ENCODE results near the gene ZC3H4.
A peak's percentile ranks its signal among the peaks of the same experiment; 100 is the strongest.

Gene ZC3H4

GRCh38 chr19:47047763-47048405 lies 65.7 kb downstream of the ZC3H4 start:
- no peak overlapping the region for H3K27ac ChIP-seq (ENCODE audit: low read length)
- WGBS (ENCODE audit: insufficient coverage, insufficient read length) = no CpG with 5 or more reads among the region's 42 CpGs
- H3K9me3 ChIP-seq (ENCODE audit: control insufficient read depth, insufficient read depth, low read length) = no peaks in the 10 kb centered on the region
- H3K27me3 ChIP-seq (ENCODE audit: control insufficient read depth, insufficient read depth, low read length) = no peaks in the 10 kb centered on the region
- DNase-seq (ENCODE audit: low read depth, low spot score) = peak; percentile 87
- peaks cover 3% of the 10 kb centered on the region for H3K4me1 ChIP-seq (ENCODE audit: control insufficient read depth, insufficient read depth, low read length)
- H3K4me3 ChIP-seq (ENCODE audit: low read length) = peak overlapping the region; percentile 68
- peaks cover 5% of the 10 kb centered on the region; the same call in 1 of the 2 replicates for H3K36me3 ChIP-seq (ENCODE audit: control insufficient read depth, insufficient read depth, low read length)

- no peaks in the 10 kb centered on the region for H3K27me3 ChIP-seq (ENCODE audit: control insufficient read depth, insufficient read depth, low read length)
- H3K9me3 ChIP-seq (ENCODE audit: control insufficient read depth, insufficient read depth, low read length) = no peaks in the 10 kb centered on the region
- peaks cover 3% of the 10 kb centered on the region for H3K4me1 ChIP-seq (ENCODE audit: control insufficient read depth, insufficient read depth, low read length)
- WGBS (ENCODE audit: insufficient coverage, insufficient read length) = no CpG with 5 or more reads among the region's 13 CpGs
- DNase-seq (ENCODE audit: low read depth, low spot score) = no peak
- H3K4me3 ChIP-seq (ENCODE audit: low read length) = peak overlapping the region; percentile 51; the same call in 1 of the 2 replicates
- H3K27ac ChIP-seq (ENCODE audit: low read length) = no peak overlapping the region
- H3K36me3 ChIP-seq (ENCODE audit: control insufficient read depth, insufficient read depth, low read length) = peaks cover 8% of the 10 kb centered on the region; the same call in 1 of the 2 replicates
These were observed 66.3 kb downstream of the ZC3H4 start for GRCh38 chr19:47047272-47047762.

GRCh38 chr19:47045867-47046470 lies 67.6 kb downstream of the ZC3H4 start:
- Histone ChIP-seq H3K36me3 (ENCODE audit: control insufficient read depth, insufficient read depth, low read length) (peaks cover 8% of the 10 kb centered on the region; the same call in 1 of the 2 replicates), H3K27ac (ENCODE audit: low read length) (no peak overlapping the region), H3K9me3 (ENCODE audit: control insufficient read depth, insufficient read depth, low read length) (no peaks in the 10 kb centered on the region), H3K4me3 (ENCODE audit: low read length) (no peak overlapping the region), H3K27me3 (ENCODE audit: control insufficient read depth, insufficient read depth, low read length) (no peaks in the 10 kb centered on the region), H3K4me1 (ENCODE audit: control insufficient read depth, insufficient read depth, low read length) (peaks cover 3% of the 10 kb centered on the region)
- no CpG with 5 or more reads among the region's 45 CpGs for WGBS (ENCODE audit: insufficient coverage, insufficient read length)
- DNase-seq (ENCODE audit: low read depth, low spot score) = no peak

- Histone ChIP-seq H3K4me1 (ENCODE audit: control insufficient read depth, insufficient read depth, low read length) (peaks cover 3% of the 10 kb centered on the region), H3K4me3 (ENCODE audit: low read length) (no peak overlapping the region), H3K36me3 (ENCODE audit: control insufficient read depth, insufficient read depth, low read length) (peaks cover 8% of the 10 kb centered on the region; the same call in 1 of the 2 replicates), H3K27ac (ENCODE audit: low read length) (no peak overlapping the region), H3K9me3 (ENCODE audit: control insufficient read depth, insufficient read depth, low read length) (no peaks in the 10 kb centered on the region), H3K27me3 (ENCODE audit: control insufficient read depth, insufficient read depth, low read length) (no peaks in the 10 kb centered on the region)
- no CpG with 5 or more reads among the region's 56 CpGs for WGBS (ENCODE audit: insufficient coverage, insufficient read length)
- DNase-seq (ENCODE audit: low read depth, low spot score) = no peak
These were observed 68.4 kb downstream of the ZC3H4 start for GRCh38 chr19:47044946-47045866.

- Histone ChIP-seq H3K4me1 (ENCODE audit: control insufficient read depth, insufficient read depth, low read length) (no peaks in the 10 kb centered on the region; the same call in 1 of the 2 replicates), H3K36me3 (ENCODE audit: control insufficient read depth, insufficient read depth, low read length) (peaks cover 5% of the 10 kb centered on the region; the same call in 1 of the 2 replicates), H3K27me3 (ENCODE audit: control insufficient read depth, insufficient read depth, low read length) (no peaks in the 10 kb centered on the region), H3K4me3 (ENCODE audit: low read length) (no peak overlapping the region), H3K9me3 (ENCODE audit: control insufficient read depth, insufficient read depth, low read length) (no peaks in the 10 kb centered on the region), H3K27ac (ENCODE audit: low read length) (no peak overlapping the region)
- DNase-seq (ENCODE audit: low read depth, low spot score) = no peak
- WGBS (ENCODE audit: insufficient coverage, insufficient read length) = no CpG with 5 or more reads among the region's 8 CpGs
These were observed 72.7 kb downstream of the ZC3H4 start for GRCh38 chr19:47040869-47041268.

- no peak overlapping the region for H3K27ac ChIP-seq (ENCODE audit: low read length)
- H3K36me3 ChIP-seq (ENCODE audit: control insufficient read depth, insufficient read depth, low read length) = 0 out of 2 replicates have a peak, but pooled peaks cover 3% of the 10 kb centered on the region
- H3K4me3 ChIP-seq (ENCODE audit: low read length) = no peak overlapping the region
- no peaks in the 10 kb centered on the region for H3K27me3 ChIP-seq (ENCODE audit: control insufficient read depth, insufficient read depth, low read length)
- no peaks in the 10 kb centered on the region; the same call in 1 of the 2 replicates for H3K4me1 ChIP-seq (ENCODE audit: control insufficient read depth, insufficient read depth, low read length)
- no CpG with 5 or more reads among the region's 17 CpGs for WGBS (ENCODE audit: insufficient coverage, insufficient read length)
- DNase-seq (ENCODE audit: low read depth, low spot score) = no peak
- H3K9me3 ChIP-seq (ENCODE audit: control insufficient read depth, insufficient read depth, low read length) = no peaks in the 10 kb centered on the region
These were observed 74.2 kb downstream of the ZC3H4 start for GRCh38 chr19:47039239-47039874.

- Histone ChIP-seq H3K27me3 (ENCODE audit: control insufficient read depth, insufficient read depth, low read length) (no peaks in the 10 kb centered on the region), H3K9me3 (ENCODE audit: control insufficient read depth, insufficient read depth, low read length) (no peaks in the 10 kb centered on the region), H3K36me3 (ENCODE audit: control insufficient read depth, insufficient read depth, low read length) (0 out of 2 replicates have a peak, but pooled peaks cover 3% of the 10 kb centered on the region), H3K27ac (ENCODE audit: low read length) (no peak overlapping the region), H3K4me3 (ENCODE audit: low read length) (no peak overlapping the region), H3K4me1 (ENCODE audit: control insufficient read depth, insufficient read depth, low read length) (no peaks in the 10 kb centered on the region; the same call in 1 of the 2 replicates)
- no peak for DNase-seq (ENCODE audit: low read depth, low spot score)
- WGBS (ENCODE audit: insufficient coverage, insufficient read length) = no CpG with 5 or more reads among the region's 1 CpG
These were observed 75.8 kb downstream of the ZC3H4 start for GRCh38 chr19:47037766-47038165.

- no peak for DNase-seq (ENCODE audit: low read depth, low spot score)
- Histone ChIP-seq H3K4me1 (ENCODE audit: control insufficient read depth, insufficient read depth, low read length) (no peaks in the 10 kb centered on the region; the same call in 1 of the 2 replicates), H3K4me3 (ENCODE audit: low read length) (no peak overlapping the region; the same call in 1 of the 2 replicates), H3K36me3 (ENCODE audit: control insufficient read depth, insufficient read depth, low read length) (no peaks in the 10 kb centered on the region), H3K27me3 (ENCODE audit: control insufficient read depth, insufficient read depth, low read length) (no peaks in the 10 kb centered on the region), H3K27ac (ENCODE audit: low read length) (no peak overlapping the region), H3K9me3 (ENCODE audit: control insufficient read depth, insufficient read depth, low read length) (no peaks in the 10 kb centered on the region)
- WGBS (ENCODE audit: insufficient coverage, insufficient read length) = no CpG with 5 or more reads among the region's 26 CpGs
These were observed 77.4 kb downstream of the ZC3H4 start for GRCh38 chr19:47036097-47036651.

- Histone ChIP-seq H3K27ac (ENCODE audit: low read length) (no peak overlapping the region), H3K4me3 (ENCODE audit: low read length) (peak overlapping the region; percentile 15; the same call in 1 of the 2 replicates), H3K27me3 (ENCODE audit: control insufficient read depth, insufficient read depth, low read length) (no peaks in the 10 kb centered on the region), H3K4me1 (ENCODE audit: control insufficient read depth, insufficient read depth, low read length) (no peaks in the 10 kb centered on the region), H3K9me3 (ENCODE audit: control insufficient read depth, insufficient read depth, low read length) (no peaks in the 10 kb centered on the region), H3K36me3 (ENCODE audit: control insufficient read depth, insufficient read depth, low read length) (no peaks in the 10 kb centered on the region)
- DNase-seq (ENCODE audit: low read depth, low spot score) = no peak
- WGBS (ENCODE audit: insufficient coverage, insufficient read length) = no CpG with 5 or more reads among the region's 35 CpGs
These were observed 78.2 kb downstream of the ZC3H4 start for GRCh38 chr19:47035127-47036096.
